ENCODE results near the gene ALDH2. TPM values are rescaled to one million over a fixed set of nuclear protein-coding genes. Genes with fewer than 3 reads are reported as not detected.

Gene ALDH2
- total RNA-seq, 3 donors from 2014 or later (not counting 1 experiment from before 2014, with no cell fraction given), result 2.6 to 8.2 (median 3.8) TPM

DNA sequence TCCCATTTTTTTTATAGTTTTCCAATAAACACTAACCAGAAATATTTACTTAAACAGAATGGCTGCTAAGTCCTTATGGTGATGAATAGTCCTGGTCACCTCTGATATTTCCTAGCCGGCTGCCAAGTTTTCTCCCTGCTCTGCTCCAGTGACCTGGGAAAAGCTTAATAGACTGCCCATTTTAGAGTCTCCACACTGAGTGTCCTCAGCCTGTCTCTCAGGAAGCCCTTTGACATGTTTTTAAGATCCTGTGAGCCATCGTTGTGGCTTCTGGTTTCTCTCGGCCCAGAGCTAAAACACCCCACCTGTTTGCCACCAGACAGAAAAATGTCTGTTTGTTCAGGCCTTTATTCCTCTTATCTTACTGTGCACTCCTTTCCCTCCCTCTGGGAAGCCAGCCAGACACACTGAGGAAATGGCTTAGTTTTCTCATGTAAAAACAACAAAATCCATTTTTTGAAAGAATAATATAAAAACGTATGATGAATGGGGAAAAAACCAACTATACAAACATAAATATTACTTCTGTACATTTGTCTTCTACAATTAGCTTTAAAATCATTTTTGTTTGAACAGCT, 25.4 kb upstream of the ALDH2 start:
- 38% methylated on average over 3 of the region's 4 CpGs for WGBS (ENCODE audit: insufficient coverage)
- no peaks in the 10 kb centered on the region for H3K36me3 Mint-ChIP-seq
- no peaks in the 10 kb centered on the region for H3K9me3 Mint-ChIP-seq
- H3K4me1 ChIP-seq (ENCODE audit: control insufficient read depth, insufficient read depth, low read length), result no peaks in the 10 kb centered on the region
- no peaks in the 10 kb centered on the region for H3K27me3 ChIP-seq (ENCODE audit: control insufficient read depth, insufficient read depth, low read length)
- no peaks in the 10 kb centered on the region for H3K9me3 ChIP-seq (ENCODE audit: control insufficient read depth, insufficient read depth, low read length)
- no peak overlapping the region for H3K27ac ChIP-seq (ENCODE audit: low read length)
- H3K27me3 Mint-ChIP-seq (ENCODE audit: low read depth in 2 of 2), result no peaks in the 10 kb centered on the region
- DNase-seq (no peak), ATAC-seq (no peak)
- peaks cover 19% of the 10 kb centered on the region for H3K36me3 ChIP-seq (ENCODE audit: control insufficient read depth, insufficient read depth, low read length)
- H3K27ac Mint-ChIP-seq, result peak overlapping the region in 1 of 2 donors; percentile 37
- TF ChIP-seq, protein P1, sequence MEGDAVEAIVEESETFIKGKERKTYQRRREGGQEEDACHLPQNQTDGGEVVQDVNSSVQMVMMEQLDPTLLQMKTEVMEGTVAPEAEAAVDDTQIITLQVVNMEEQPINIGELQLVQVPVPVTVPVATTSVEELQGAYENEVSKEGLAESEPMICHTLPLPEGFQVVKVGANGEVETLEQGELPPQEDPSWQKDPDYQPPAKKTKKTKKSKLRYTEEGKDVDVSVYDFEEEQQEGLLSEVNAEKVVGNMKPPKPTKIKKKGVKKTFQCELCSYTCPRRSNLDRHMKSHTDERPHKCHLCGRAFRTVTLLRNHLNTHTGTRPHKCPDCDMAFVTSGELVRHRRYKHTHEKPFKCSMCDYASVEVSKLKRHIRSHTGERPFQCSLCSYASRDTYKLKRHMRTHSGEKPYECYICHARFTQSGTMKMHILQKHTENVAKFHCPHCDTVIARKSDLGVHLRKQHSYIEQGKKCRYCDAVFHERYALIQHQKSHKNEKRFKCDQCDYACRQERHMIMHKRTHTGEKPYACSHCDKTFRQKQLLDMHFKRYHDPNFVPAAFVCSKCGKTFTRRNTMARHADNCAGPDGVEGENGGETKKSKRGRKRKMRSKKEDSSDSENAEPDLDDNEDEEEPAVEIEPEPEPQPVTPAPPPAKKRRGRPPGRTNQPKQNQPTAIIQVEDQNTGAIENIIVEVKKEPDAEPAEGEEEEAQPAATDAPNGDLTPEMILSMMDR (IDR thresholded peaks at IDR 0.05), result no peak
- no peak overlapping the region for H3K4me3 Mint-ChIP-seq
- intact Hi-C loops (cut with micrococcal nuclease), result no loop called here
- no peak overlapping the region for H3K4me3 ChIP-seq (ENCODE audit: low read length)
- H3K4me1 Mint-ChIP-seq, result no peaks in the 10 kb centered on the region

DNA sequence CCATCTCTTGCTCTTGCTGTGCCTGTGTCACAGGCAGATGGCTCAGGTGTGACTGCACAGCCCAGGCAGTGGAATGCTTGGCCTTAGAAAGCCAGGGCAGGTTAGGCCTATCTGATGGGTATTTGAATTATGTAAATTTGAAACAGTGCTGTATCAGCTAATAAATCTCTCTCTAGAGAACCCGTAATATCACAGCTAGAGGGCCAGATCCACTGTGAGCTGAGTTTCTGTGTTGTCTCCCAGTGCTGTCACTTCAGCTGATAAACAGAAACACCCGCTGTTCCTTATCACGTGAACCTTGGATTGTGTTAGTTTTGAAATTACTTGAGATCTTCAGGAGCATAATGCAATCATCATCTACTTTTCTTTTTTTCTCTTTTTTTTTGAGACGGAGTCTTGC, 21.5 kb upstream of the ALDH2 start:
- Mint-ChIP-seq H3K9me3 (no peaks in the 10 kb centered on the region), H3K36me3 (no peaks in the 10 kb centered on the region)
- intact Hi-C loops (cut with micrococcal nuclease), result no loop called here

GRCh38 chr12:111747333-111747732, 19.4 kb upstream of the ALDH2 start:
- no peak for ATAC-seq
- Histone ChIP-seq H3K27me3 (ENCODE audit: control insufficient read depth, insufficient read depth, low read length) (no peaks in the 10 kb centered on the region), H3K4me1 (ENCODE audit: control insufficient read depth, insufficient read depth, low read length) (no peaks in the 10 kb centered on the region), H3K9me3 (ENCODE audit: control insufficient read depth, insufficient read depth, low read length) (no peaks in the 10 kb centered on the region), H3K4me3 (ENCODE audit: low read length) (no peak overlapping the region), H3K27ac (ENCODE audit: low read length) (no peak overlapping the region), H3K36me3 (ENCODE audit: control insufficient read depth, insufficient read depth, low read length) (peaks cover 26% of the 10 kb centered on the region)
- Mint-ChIP-seq H3K4me3 (no peak overlapping the region), H3K36me3 (no peaks in the 10 kb centered on the region), H3K27me3 (ENCODE audit: low read depth in 2 of 2) (no peaks in the 10 kb centered on the region), H3K27ac (no peak overlapping the region), H3K4me1 (no peaks in the 10 kb centered on the region), H3K9me3 (no peaks in the 10 kb centered on the region)
- DNase-seq, result no peak
- 89% methylated on average over 9 of the region's 9 CpGs for WGBS (ENCODE audit: insufficient coverage)
- intact Hi-C loops (cut with micrococcal nuclease), result no loop called here
- TF ChIP-seq, protein P1 (IDR thresholded peaks at IDR 0.05), result no peak

More for the DNA sequence above, 21.5 kb upstream of the ALDH2 start:
- Mint-ChIP-seq H3K27ac (no peak overlapping the region), H3K27me3 (ENCODE audit: low read depth in 2 of 2) (no peaks in the 10 kb centered on the region), H3K4me3 (no peak overlapping the region), H3K4me1 (no peaks in the 10 kb centered on the region)
- 96% methylated on average over 4 of the region's 4 CpGs for whole genome bisulfite sequencing (ENCODE audit: insufficient coverage)
- peaks cover 21% of the 10 kb centered on the region for H3K36me3 ChIP-seq (ENCODE audit: control insufficient read depth, insufficient read depth, low read length)
- no peak for ATAC-seq
- H3K27ac ChIP-seq (ENCODE audit: low read length), result no peak overlapping the region
- H3K4me1 ChIP-seq (ENCODE audit: control insufficient read depth, insufficient read depth, low read length), result no peaks in the 10 kb centered on the region
- no peaks in the 10 kb centered on the region for H3K27me3 ChIP-seq (ENCODE audit: control insufficient read depth, insufficient read depth, low read length)
- TF ChIP-seq, protein P1 (IDR thresholded peaks at IDR 0.05), result no peak
- H3K4me3 ChIP-seq (ENCODE audit: low read length), result no peak overlapping the region
- no peaks in the 10 kb centered on the region for H3K9me3 ChIP-seq (ENCODE audit: control insufficient read depth, insufficient read depth, low read length)
- DNase-seq, result no peak

- H3K27me3 Mint-ChIP-seq (ENCODE audit: low read depth in 2 of 2), result no peaks in the 10 kb centered on the region
- Histone ChIP-seq H3K4me1 (ENCODE audit: control insufficient read depth, insufficient read depth, low read length) (no peaks in the 10 kb centered on the region), H3K36me3 (ENCODE audit: control insufficient read depth, insufficient read depth, low read length) (peaks cover 26% of the 10 kb centered on the region), H3K9me3 (ENCODE audit: control insufficient read depth, insufficient read depth, low read length) (no peaks in the 10 kb centered on the region), H3K4me3 (ENCODE audit: low read length) (no peak overlapping the region), H3K27ac (ENCODE audit: low read length) (no peak overlapping the region), H3K27me3 (ENCODE audit: control insufficient read depth, insufficient read depth, low read length) (no peaks in the 10 kb centered on the region)
- no peak overlapping the region for H3K27ac Mint-ChIP-seq
- no peak overlapping the region for H3K4me3 Mint-ChIP-seq
- TF ChIP-seq, protein P1 (IDR thresholded peaks at IDR 0.05), result no peak
- intact Hi-C loops (cut with micrococcal nuclease), result no loop called here
- 81% methylated on average over 8 of the region's 8 CpGs for WGBS (ENCODE audit: insufficient coverage)
- no peaks in the 10 kb centered on the region for H3K9me3 Mint-ChIP-seq
- ATAC-seq (no peak), DNase-seq (no peak)
- no peaks in the 10 kb centered on the region for H3K36me3 Mint-ChIP-seq
- no peaks in the 10 kb centered on the region for H3K4me1 Mint-ChIP-seq
These were observed 18.5 kb upstream of the ALDH2 start for GRCh38 chr12:111748151-111748672.
